GM19467 (cell line): ENCODE data around the gene TRIP12.
"Not testable (repeated sequence)": the region's sequence is repeated elsewhere in the genome, so short reads cannot be mapped to it uniquely, and the experiment has no call there.

Source experiments
- ATAC-seq: cut with Tn5 transposase; IDR thresholded peaks from one replicate; pipeline ENCODE4 v1.9.1; 2021; ENCODE audit warnings: mild to moderate bottlenecking, moderate library complexity; ENCODE audit not compliant: unreplicated experiment

The TRIP12 gene

GRCh38 chr2:229725716-229726574, 195.9 kb downstream of the TRIP12 start:
- ATAC-seq: no peak

- not testable (repeated sequence) for ATAC-seq
Measured at GRCh38 chr2:229723192-229723591, 198.6 kb downstream of the TRIP12 start.

- ATAC-seq: no peak
Measured at GRCh38 chr2:229719926-229720647, 201.7 kb downstream of the TRIP12 start.

GRCh38 chr2:229718057-229718456, 203.8 kb downstream of the TRIP12 start:
- ATAC-seq: no peak

GRCh38 chr2:229715895-229716507, 205.8 kb downstream of the TRIP12 start:
- ATAC-seq: no peak

GRCh38 chr2:229714736-229715541, 206.9 kb downstream of the TRIP12 start:
- peak; percentile 23 for ATAC-seq

GRCh38 chr2:229714080-229714735, 207.6 kb downstream of the TRIP12 start, which contains the start of gene DNER:
DNER (minus strand) TSS chr2:229714555; CDS start chr2:229714423, 132 bp downstream.
- ATAC-seq: peak; percentile 84
